22Rv1 (cell line): Measurements from ENCODE around the gene FAM83D.
A peak's percentile ranks its signal among the peaks of the same experiment; 100 is the strongest.
"Not testable (repeated sequence)": the region's sequence is repeated elsewhere in the genome, so short reads cannot be mapped to it uniquely, and the experiment has no call there.

Experiments
- H3K27ac ChIP-seq: fragments of 450-650 bp; 2 replicates; pipeline ENCODE4 v1.5.1; 2017
- ZFX ChIP-seq: fragments of 450-650 bp; IDR thresholded peaks from 2 replicates; pipeline ENCODE4 v1.6.1; 2017; ENCODE audit warnings: antibody characterized with exemption, borderline replicate concordance
- TF ChIP-seq, protein P1 (sequence below): fragments of 450-650 bp; IDR thresholded peaks from 2 replicates; pipeline ENCODE4 v1.5.1; 2017; ENCODE audit warnings: mild to moderate bottlenecking

The FAM83D gene

DNA sequence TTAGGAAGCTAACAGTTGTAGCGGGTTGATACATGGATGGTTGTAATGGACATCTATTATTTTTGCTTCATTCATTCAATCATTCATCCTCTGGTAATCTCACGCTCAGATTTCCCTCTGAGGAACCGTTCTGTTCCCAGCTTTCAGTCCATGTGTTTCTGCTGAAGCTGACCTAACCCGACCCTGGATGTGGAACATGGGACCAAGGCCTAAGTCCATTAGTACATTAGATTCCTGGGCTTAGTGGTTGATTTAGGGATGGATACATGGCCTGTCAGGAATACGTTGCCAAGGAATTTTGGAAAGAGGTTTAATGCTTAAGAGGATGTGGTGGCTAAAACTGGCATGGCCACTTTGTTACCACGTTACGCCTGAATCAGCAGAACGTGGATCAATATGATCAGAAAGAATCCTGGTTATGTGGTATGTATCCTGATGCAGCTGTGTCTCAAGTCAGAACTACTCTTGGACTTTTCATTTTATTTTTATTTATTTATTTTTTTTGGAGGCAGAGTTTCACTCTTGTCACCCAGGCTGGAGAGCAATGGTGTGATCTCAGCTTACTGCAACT, 31.8 kb downstream of the FAM83D start:
- H3K27ac ChIP-seq = no peak overlapping the region
- TF ChIP-seq, protein P1, sequence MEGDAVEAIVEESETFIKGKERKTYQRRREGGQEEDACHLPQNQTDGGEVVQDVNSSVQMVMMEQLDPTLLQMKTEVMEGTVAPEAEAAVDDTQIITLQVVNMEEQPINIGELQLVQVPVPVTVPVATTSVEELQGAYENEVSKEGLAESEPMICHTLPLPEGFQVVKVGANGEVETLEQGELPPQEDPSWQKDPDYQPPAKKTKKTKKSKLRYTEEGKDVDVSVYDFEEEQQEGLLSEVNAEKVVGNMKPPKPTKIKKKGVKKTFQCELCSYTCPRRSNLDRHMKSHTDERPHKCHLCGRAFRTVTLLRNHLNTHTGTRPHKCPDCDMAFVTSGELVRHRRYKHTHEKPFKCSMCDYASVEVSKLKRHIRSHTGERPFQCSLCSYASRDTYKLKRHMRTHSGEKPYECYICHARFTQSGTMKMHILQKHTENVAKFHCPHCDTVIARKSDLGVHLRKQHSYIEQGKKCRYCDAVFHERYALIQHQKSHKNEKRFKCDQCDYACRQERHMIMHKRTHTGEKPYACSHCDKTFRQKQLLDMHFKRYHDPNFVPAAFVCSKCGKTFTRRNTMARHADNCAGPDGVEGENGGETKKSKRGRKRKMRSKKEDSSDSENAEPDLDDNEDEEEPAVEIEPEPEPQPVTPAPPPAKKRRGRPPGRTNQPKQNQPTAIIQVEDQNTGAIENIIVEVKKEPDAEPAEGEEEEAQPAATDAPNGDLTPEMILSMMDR = no peak
- TF ChIP-seq ZFX = no peak

DNA sequence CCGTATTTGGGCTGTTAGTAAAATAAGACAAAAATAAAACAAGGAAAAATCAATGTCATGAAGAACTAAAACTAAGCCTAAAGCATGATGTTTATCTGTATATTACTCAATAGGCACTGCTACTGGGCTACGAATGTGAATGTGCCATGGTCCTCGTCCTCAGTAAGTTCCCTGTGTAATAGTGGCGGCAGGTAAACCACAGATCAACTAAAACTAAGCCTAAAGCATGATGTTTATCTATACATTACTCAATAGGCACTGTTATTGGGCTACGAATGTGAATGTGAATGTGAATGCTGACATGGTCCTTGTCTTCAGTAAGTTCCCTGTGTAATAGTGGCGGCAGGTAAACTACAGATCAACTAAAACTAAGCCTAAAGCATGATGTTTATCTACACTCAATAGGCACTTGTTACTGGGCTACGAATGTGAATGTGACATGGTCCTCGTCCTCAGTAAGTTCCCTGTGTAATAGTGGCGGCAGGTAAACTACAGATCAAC, 34.0 kb downstream of the FAM83D start:
- H3K27ac ChIP-seq = not testable (repeated sequence)

DNA sequence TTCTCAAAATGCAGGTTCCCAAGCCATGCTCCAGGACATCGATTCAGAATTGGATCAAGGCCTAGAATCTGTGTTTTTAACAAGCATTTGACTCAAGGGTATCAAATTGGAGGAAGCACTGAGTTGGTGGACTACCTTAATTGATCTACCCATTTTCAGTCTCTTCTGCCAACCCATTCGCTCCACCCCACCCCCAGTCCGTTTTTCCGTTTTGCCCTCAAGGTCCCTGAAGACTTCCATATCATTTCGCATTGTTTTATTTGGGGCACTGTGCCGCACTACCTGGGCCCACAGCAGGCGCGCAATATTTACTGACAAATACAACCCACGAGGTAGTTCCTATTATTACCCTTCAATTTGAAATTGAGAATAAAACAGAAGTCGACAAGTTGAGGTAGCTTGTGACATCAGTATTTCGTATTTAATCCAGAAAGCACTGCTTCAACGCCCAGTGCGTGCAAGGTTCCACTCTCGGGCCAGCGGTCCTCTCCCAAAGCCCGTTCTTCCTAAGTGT, 35.4 kb downstream of the FAM83D start:
- H3K27ac ChIP-seq = peak overlapping the region; percentile 80
- no peak for TF ChIP-seq ZFX
- TF ChIP-seq, protein P1 = no peak

DNA sequence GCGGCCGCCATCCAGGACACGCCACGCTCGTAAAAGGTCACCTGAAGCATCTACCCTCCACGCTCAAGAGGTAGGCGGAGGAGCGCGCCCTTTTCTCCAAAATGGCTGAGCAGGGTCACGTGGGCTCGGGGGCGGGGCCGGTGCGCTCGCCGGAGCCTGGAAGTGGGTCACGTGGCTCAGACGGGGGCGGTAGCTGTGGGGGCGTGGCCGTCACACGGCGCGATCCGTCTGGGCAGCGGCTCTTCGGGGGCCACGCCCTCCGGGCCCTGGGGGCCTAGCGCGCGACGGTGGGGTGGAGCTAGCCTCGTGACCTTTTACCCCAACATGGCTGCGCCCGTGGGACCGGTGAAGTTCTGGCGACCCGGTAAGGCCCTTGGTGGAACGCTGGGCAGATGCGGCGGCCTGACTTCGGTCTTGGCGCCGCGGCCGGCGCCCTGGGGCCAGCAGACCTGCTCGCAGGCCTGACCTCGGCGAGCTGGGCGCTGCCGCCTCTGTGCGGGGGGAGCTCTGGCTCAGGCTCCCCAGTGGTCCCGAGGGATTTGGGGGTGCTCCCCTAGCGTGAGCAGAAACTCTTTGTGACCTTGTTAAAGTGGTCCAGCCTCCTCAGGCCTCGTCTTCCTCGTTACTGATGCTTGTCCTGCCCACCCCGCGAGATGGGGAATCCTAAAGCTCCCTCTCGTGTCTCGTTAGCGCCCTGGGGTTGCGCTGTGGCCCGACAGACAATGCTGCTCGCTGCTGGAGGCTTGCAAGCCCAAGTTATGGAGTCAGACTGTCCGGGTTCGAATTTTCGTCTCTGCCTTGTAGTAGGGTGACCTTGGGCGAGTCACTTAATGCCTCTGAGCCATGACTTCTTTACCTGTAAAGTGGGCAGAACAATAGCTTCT, 36.1 kb downstream of the FAM83D start, which contains the start of gene DHX35:
TSS of gene DHX35 (plus strand) at position 301 of the 884 bp plus-strand sequence. CDS start at position 325, 24 bp downstream.
- no peak for TF ChIP-seq ZFX
- TF ChIP-seq, protein P1 = peak; percentile 38
- peak within 1 kb of the TSS; percentile 80 for H3K27ac ChIP-seq

DNA sequence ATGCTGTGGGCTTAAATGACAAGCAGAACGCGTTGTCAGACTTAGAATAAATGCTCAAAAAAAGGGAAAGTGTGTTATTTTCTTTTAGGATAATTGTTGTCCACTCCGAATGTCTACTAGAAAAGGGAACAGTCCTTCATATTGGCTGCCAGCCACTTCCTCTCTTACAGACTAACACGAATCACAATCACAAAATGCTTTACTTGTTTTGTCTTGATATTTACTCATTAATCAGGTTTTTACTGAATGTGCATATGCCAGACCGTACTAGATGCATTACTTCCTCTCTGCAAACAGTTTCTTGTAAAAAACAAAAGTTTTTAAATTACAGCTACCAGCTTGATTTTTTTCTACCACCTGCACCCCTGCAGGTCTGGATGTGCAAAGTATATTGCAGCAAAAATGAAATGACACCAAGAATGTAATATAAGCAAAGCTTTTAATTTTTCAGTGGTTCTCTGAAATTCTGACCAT, 36.7 kb downstream of the FAM83D start:
- no peak for TF ChIP-seq ZFX
- TF ChIP-seq, protein P1 = no peak
- peak overlapping the region; percentile 80 for H3K27ac ChIP-seq

DNA sequence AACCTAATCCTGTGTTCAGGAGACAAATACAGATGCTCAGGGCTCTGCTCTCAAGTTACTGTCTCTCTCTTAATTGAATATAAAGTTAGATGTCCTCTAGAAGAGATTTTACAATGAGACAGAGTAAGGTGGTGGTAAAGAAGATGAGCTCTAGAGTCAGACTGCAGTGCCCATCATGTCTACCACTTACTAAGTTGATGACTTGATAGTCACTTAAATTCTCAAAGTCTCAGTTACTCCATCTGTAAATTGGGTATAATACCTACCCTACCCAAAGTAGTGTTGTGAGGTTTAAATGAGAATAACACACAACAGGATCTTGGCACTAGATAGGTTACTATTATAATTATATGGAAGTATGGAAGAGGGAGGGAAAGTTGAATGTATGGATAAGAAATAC, 37.5 kb downstream of the FAM83D start:
- TF ChIP-seq, protein P1 = no peak
- no peak for TF ChIP-seq ZFX
- no peak overlapping the region for H3K27ac ChIP-seq

DNA sequence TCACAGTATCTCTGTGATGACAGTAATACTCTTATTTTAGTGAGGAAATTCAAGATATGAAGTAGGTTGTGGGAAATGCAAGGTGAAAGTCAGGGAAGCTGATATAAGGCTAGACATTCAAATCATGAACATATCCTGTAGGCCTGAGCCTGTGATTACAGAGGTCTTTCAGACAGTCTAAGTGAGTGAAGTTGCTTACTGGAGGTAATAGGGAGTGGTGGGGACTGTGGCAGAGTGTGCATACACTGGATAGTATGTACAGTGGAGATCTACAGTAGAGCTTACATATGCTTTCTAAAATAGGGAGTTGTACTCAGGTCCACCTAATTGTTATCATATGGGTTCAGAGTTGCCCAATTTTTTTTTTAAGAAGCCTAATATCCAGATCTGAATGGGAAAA, 39.0 kb downstream of the FAM83D start:
- no peak for TF ChIP-seq ZFX
- TF ChIP-seq, protein P1 = no peak
- H3K27ac ChIP-seq = no peak overlapping the region
